Left lung (tissue), 10 donors: ENCODE measurements around the gene WWOX. TPM values are rescaled to one million over a fixed set of nuclear protein-coding genes. Genes with fewer than 3 reads are reported as not detected.
"Not testable (repeated sequence)": the region's sequence is repeated elsewhere in the genome, so short reads cannot be mapped to it uniquely, and the experiment has no call there.

Experiments used
- ATAC-seq: fragments of 200-7000 bp; cut with Tn5 transposase; one replicate; pipeline ENCODE4 v1.9.1; 2020; ENCODE audit warnings: moderate library complexity
- DNase-seq, 4 donors: peaks; one replicate each; pipeline ENCODE4 v3.0.0-alpha.2; 2013 to 2020
- H3K27ac ChIP-seq, 2 donors: fragments of 200-600 bp; sonication (generic) in 1 of 2; one replicate each; pipeline versions ENCODE4 v1.5.0 to v1.8.0; 2020 to 2021
- H3K27me3 ChIP-seq, 2 donors: fragments of 200-600 bp; sonication (generic) in 1 of 2; one replicate each; pipeline versions ENCODE4 v1.5.0 to v1.8.0; 2020 to 2021
- H3K36me3 ChIP-seq, 2 donors: fragments of 200-600 bp; sonication (generic) in 1 of 2; one replicate each; pipeline versions ENCODE4 v1.5.0 to v1.8.0; 2020 to 2021
- H3K4me1 ChIP-seq, 2 donors: fragments of 200-600 bp; one replicate each; pipeline ENCODE4 v1.8.0; 2021
- H3K4me3 ChIP-seq, 2 donors: fragments of 200-600 bp; sonication (generic) in 1 of 2; one replicate each; pipeline versions ENCODE4 v1.5.0 to v1.8.0; 2020 to 2021; ENCODE audit warnings: mild to moderate bottlenecking in 1 of 2
- H3K9me3 ChIP-seq, 2 donors: fragments of 200-600 bp; sonication (generic) in 1 of 2; one replicate each; pipeline versions ENCODE4 v1.5.0 to v1.8.0; 2020 to 2021
- CTCF ChIP-seq, 2 donors: fragments of 200-600 bp; sonication (generic) in 1 of 2; IDR thresholded peaks; one replicate each; pipeline versions ENCODE4 v1.5.0 to v1.8.0; 2021; ENCODE audit warnings: antibody characterized with exemption in 2 of 2
- intact Hi-C, 2 donors: fragments of 100-400 bp; cut with DNase I; formaldehyde crosslinking; loops; one replicate each; pipeline versions ENCODE4 v1.11.2 to v1.14.2; 2022
- polyA plus RNA-seq, 6 donors: library from polyadenylated mRNA; unstranded; fragments of 120-200 nt; gene quantifications; one replicate each; pipeline ENCODE4 v1.2.1, GENCODE V29; 2013; ENCODE audit not compliant: insufficient read length in 6 of 6
- total RNA-seq, 2 donors: library from RNA; stranded (reverse); fragmentation: NEBNext Ultra II Directional; extraction: Animal tissue kit (Norgen Biotek cat#: 25700); gene quantifications; one replicate each; pipeline ENCODE4 v1.2.1, GENCODE V29; 2021
- donor health status: DM: no; HTN: yes; CAD: no.
- donor health status: DM: no; HTN: no; CAD: no.

WWOX gene
- total and polyA plus RNA-seq, 8 donors: 17.2 to 40.3 (median 30.8) TPM

- H3K4me1 ChIP-seq: no peaks in the 10 kb centered on the region
- no peak overlapping the region for H3K4me3 ChIP-seq
- ATAC-seq (no peak), DNase-seq (no peak)
- intact Hi-C loops: no loop called here
- no peak for TF ChIP-seq CTCF (IDR thresholded peaks at IDR 0.05)
- H3K27me3 ChIP-seq: no peaks in the 10 kb centered on the region
- no peak overlapping the region for H3K27ac ChIP-seq
- no peaks in the 10 kb centered on the region for H3K36me3 ChIP-seq
- no peaks in the 10 kb centered on the region for H3K9me3 ChIP-seq
Measured at GRCh38 chr16:79248351-79248750, 1148.9 kb downstream of the WWOX start.

GRCh38 chr16:79250502-79251098 lies 1151.1 kb downstream of the WWOX start:
- DNase-seq (no peak), ATAC-seq (no peak)
- no peak overlapping the region for H3K27ac ChIP-seq
- H3K9me3 ChIP-seq: no peaks in the 10 kb centered on the region
- intact Hi-C loops: no loop called here
- no peak for TF ChIP-seq CTCF (IDR thresholded peaks at IDR 0.05)
- H3K36me3 ChIP-seq: no peaks in the 10 kb centered on the region
- H3K27me3 ChIP-seq: no peaks in the 10 kb centered on the region
- H3K4me1 ChIP-seq: no peaks in the 10 kb centered on the region
- no peak overlapping the region for H3K4me3 ChIP-seq

GRCh38 chr16:79253100-79253631 lies 1153.7 kb downstream of the WWOX start:
- no peak for TF ChIP-seq CTCF (IDR thresholded peaks at IDR 0.05)
- peak in 1 of 4 donors; percentile 30 for DNase-seq
- Histone ChIP-seq H3K27me3 (no peaks in the 10 kb centered on the region), H3K36me3 (no peaks in the 10 kb centered on the region), H3K27ac (no peak overlapping the region), H3K4me3 (no peak overlapping the region), H3K9me3 (no peaks in the 10 kb centered on the region), H3K4me1 (no peaks in the 10 kb centered on the region)
- intact Hi-C loops: no loop called here
- ATAC-seq: peak; percentile 39

- H3K27me3 ChIP-seq: no peaks in the 10 kb centered on the region
- intact Hi-C loops: no loop called here
Measured at GRCh38 chr16:79257953-79258490, 1158.6 kb downstream of the WWOX start.

GRCh38 chr16:79260890-79261289 lies 1161.4 kb downstream of the WWOX start:
- H3K36me3 ChIP-seq, H3K9me3 ChIP-seq, H3K27ac ChIP-seq, H3K4me1 ChIP-seq, intact Hi-C loops, DNase-seq, ATAC-seq, H3K4me3 ChIP-seq, H3K27me3 ChIP-seq: not testable (repeated sequence)

More at GRCh38 chr16:79257953-79258490, 1158.6 kb downstream of the WWOX start:
- Histone ChIP-seq H3K9me3 (no peaks in the 10 kb centered on the region), H3K4me1 (no peaks in the 10 kb centered on the region), H3K27ac (no peak overlapping the region), H3K4me3 (no peak overlapping the region), H3K36me3 (no peaks in the 10 kb centered on the region)
- no peak for DNase-seq
- no peak for ATAC-seq
- no peak for TF ChIP-seq CTCF (IDR thresholded peaks at IDR 0.05)
